HEK293 (cell line): Measurements from ENCODE around the gene ZNF574.

Experiments used
- CTCF ChIA-PET: fragments of 350-600 bp; formaldehyde crosslinking; extraction: SDS; loops from one replicate; lab custom pipeline; 2021; ENCODE audit warnings: antibody characterized with exemption; lab: Yijun Ruan, JAX
- POLR2A ChIA-PET: fragments of 300-600 bp; formaldehyde crosslinking; extraction: SDS; loops from one replicate; lab custom pipeline; 2020; ENCODE audit warnings: antibody characterized with exemption, inconsistent platforms; lab: Yijun Ruan, JAX
- H3K27ac ChIP-seq: fragments of 200-500 bp; sonication (Bioruptor generic); 2 replicates; pipeline ENCODE4 v1.5.1; 2014; ENCODE audit warnings: low read depth, low read length, control low read depth, inconsistent platforms; ENCODE audit errors: extremely low read depth
- H3K36me3 ChIP-seq, 2 experiments: fragments of 200-500 bp in 1 of 2; sonication (Bioruptor generic) in 1 of 2; 1 replicate in 1 of 2; 2 replicates in 1 of 2; pipeline ENCODE4 v1.5.1; 2014 to 2017; ENCODE audit warnings: inconsistent platforms in 2 of 2, low read length in 2 of 2; ENCODE audit not compliant: control insufficient read depth in 2 of 2, insufficient read depth in 1 of 2
- H3K4me1 ChIP-seq: fragments of 200-500 bp; sonication (Bioruptor generic); 2 replicates; pipeline ENCODE4 v1.5.1; 2014; ENCODE audit warnings: mild to moderate bottlenecking, low read length, inconsistent platforms; ENCODE audit not compliant: control insufficient read depth, insufficient read depth
- H3K4me3 ChIP-seq: 2 replicates; pipeline ENCODE4 v1.5.1; 2011; ENCODE audit warnings: low read depth, mild to moderate bottlenecking, control low read depth, low read length, moderate library complexity
- H3K9me3 ChIP-seq: fragments of 200-500 bp; sonication (Bioruptor generic); 2 replicates; pipeline ENCODE4 v1.5.1; 2014; ENCODE audit warnings: low read depth, low read length, inconsistent platforms; ENCODE audit not compliant: control insufficient read depth, insufficient read depth
- GLI4 ChIP-seq: fragments of 450-650 bp; formaldehyde crosslinking; IDR thresholded peaks from 2 replicates; pipeline ENCODE4 v1.5.1; 2016; ENCODE audit warnings: missing biosample characterization, missing genetic modification characterization
- IKZF3 ChIP-seq: fragments of 450-650 bp; IDR thresholded peaks from 2 replicates; pipeline ENCODE4 v1.5.0; 2018; ENCODE audit warnings: missing biosample characterization, mild to moderate bottlenecking, missing genetic modification characterization, moderate library complexity
- KLF1 ChIP-seq: fragments of 450-650 bp; formaldehyde crosslinking; IDR thresholded peaks from 2 replicates; pipeline ENCODE4 v1.5.1; 2016; ENCODE audit warnings: missing biosample characterization, missing genetic modification characterization
- KLF7 ChIP-seq: fragments of 450-650 bp; formaldehyde crosslinking; IDR thresholded peaks from 2 replicates; pipeline ENCODE4 v1.5.1; 2016; ENCODE audit warnings: missing biosample characterization, missing genetic modification characterization, borderline replicate concordance
- KLF8 ChIP-seq: fragments of 450-650 bp; formaldehyde crosslinking; IDR thresholded peaks from 2 replicates; pipeline ENCODE4 v1.5.1; 2016; ENCODE audit warnings: missing biosample characterization, missing genetic modification characterization
- REPIN1 ChIP-seq: fragments of 450-650 bp; formaldehyde crosslinking; IDR thresholded peaks from 2 replicates; pipeline ENCODE4 v1.5.1; 2017; ENCODE audit warnings: missing biosample characterization, missing genetic modification characterization, low read depth
- SP7 ChIP-seq: fragments of 450-650 bp; formaldehyde crosslinking; IDR thresholded peaks from 2 replicates; pipeline ENCODE4 v1.5.1; 2016; ENCODE audit warnings: missing biosample characterization, missing genetic modification characterization
- WT1 ChIP-seq: fragments of 450-650 bp; formaldehyde crosslinking; IDR thresholded peaks from 2 replicates; pipeline ENCODE4 v1.5.1; 2016; ENCODE audit warnings: missing biosample characterization, missing genetic modification characterization
- ZBTB21 ChIP-seq: fragments of 450-650 bp; formaldehyde crosslinking; IDR thresholded peaks from 2 replicates; pipeline ENCODE4 v1.5.1; 2017; ENCODE audit warnings: missing biosample characterization, missing genetic modification characterization
- ZBTB7A ChIP-seq: fragments of 450-650 bp; formaldehyde crosslinking; IDR thresholded peaks from 2 replicates; pipeline ENCODE4 v1.5.1; 2016; ENCODE audit warnings: low read depth, missing biosample characterization, missing genetic modification characterization
- ZFHX2 ChIP-seq: fragments of 450-650 bp; formaldehyde crosslinking; conservative IDR thresholded peaks from 2 replicates; pipeline ENCODE4 v1.5.1; 2016; ENCODE audit warnings: missing biosample characterization, missing genetic modification characterization
- ZFP41 ChIP-seq: fragments of 450-650 bp; formaldehyde crosslinking; IDR thresholded peaks from 2 replicates; pipeline ENCODE4 v1.5.1; 2016; ENCODE audit warnings: missing biosample characterization, missing genetic modification characterization, borderline replicate concordance
- ZNF10 ChIP-seq: fragments of 450-650 bp; formaldehyde crosslinking; IDR thresholded peaks from 2 replicates; pipeline ENCODE4 v1.5.1; 2017; ENCODE audit warnings: missing biosample characterization, missing genetic modification characterization
- ZNF157 ChIP-seq: fragments of 450-650 bp; formaldehyde crosslinking; IDR thresholded peaks from 2 replicates; pipeline ENCODE4 v1.5.1; 2016; ENCODE audit warnings: missing biosample characterization, missing genetic modification characterization
- ZNF311 ChIP-seq: fragments of 450-650 bp; formaldehyde crosslinking; IDR thresholded peaks from 2 replicates; pipeline ENCODE4 v1.5.1; 2017; ENCODE audit warnings: missing biosample characterization, missing genetic modification characterization, borderline replicate concordance
- ZNF398 ChIP-seq: fragments of 450-650 bp; formaldehyde crosslinking; IDR thresholded peaks from 2 replicates; pipeline ENCODE4 v1.5.1; 2017; ENCODE audit warnings: missing biosample characterization, missing genetic modification characterization
- ZNF404 ChIP-seq: fragments of 450-650 bp; formaldehyde crosslinking; IDR thresholded peaks from 2 replicates; pipeline ENCODE4 v1.5.1; 2017; ENCODE audit warnings: missing biosample characterization, missing genetic modification characterization
- ZNF510 ChIP-seq: fragments of 450-650 bp; formaldehyde crosslinking; IDR thresholded peaks from 2 replicates; pipeline ENCODE4 v1.5.1; 2018; ENCODE audit warnings: mild to moderate bottlenecking, missing genetic modification characterization, missing biosample characterization; ENCODE audit not compliant: insufficient replicate concordance
- ZNF513 ChIP-seq: fragments of 450-650 bp; IDR thresholded peaks from 2 replicates; pipeline ENCODE4 v1.5.1; 2018; ENCODE audit warnings: missing biosample characterization, missing genetic modification characterization
- ZNF521 ChIP-seq: fragments of 450-650 bp; formaldehyde crosslinking; IDR thresholded peaks from 2 replicates; pipeline ENCODE4 v1.5.1; 2017; ENCODE audit warnings: missing biosample characterization, mild to moderate bottlenecking, missing genetic modification characterization
- ZNF530 ChIP-seq: fragments of 450-650 bp; formaldehyde crosslinking; IDR thresholded peaks from 2 replicates; pipeline ENCODE4 v1.5.1; 2016; ENCODE audit warnings: low read depth, missing biosample characterization, missing genetic modification characterization
- ZNF544 ChIP-seq: fragments of 450-650 bp; formaldehyde crosslinking; IDR thresholded peaks from 2 replicates; pipeline ENCODE4 v1.5.0; 2017; ENCODE audit warnings: missing biosample characterization, missing genetic modification characterization
- ZNF561 ChIP-seq: fragments of 450-650 bp; IDR thresholded peaks from 2 replicates; pipeline ENCODE4 v1.5.1; 2018; ENCODE audit warnings: missing biosample characterization, missing genetic modification characterization, borderline replicate concordance
- ZNF629 ChIP-seq: fragments of 450-650 bp; formaldehyde crosslinking; IDR thresholded peaks from 2 replicates; pipeline ENCODE4 v1.5.1; 2017; ENCODE audit warnings: missing biosample characterization, missing genetic modification characterization
- ZNF747 ChIP-seq: fragments of 450-650 bp; formaldehyde crosslinking; IDR thresholded peaks from 2 replicates; pipeline ENCODE4 v1.5.1; 2016; ENCODE audit warnings: missing biosample characterization, missing genetic modification characterization
- ZNF76 ChIP-seq: fragments of 450-650 bp; formaldehyde crosslinking; IDR thresholded peaks from 2 replicates; pipeline ENCODE4; 2016; ENCODE audit warnings: low read depth, missing biosample characterization, missing genetic modification characterization, borderline replicate concordance
- ZNF785 ChIP-seq: fragments of 450-650 bp; formaldehyde crosslinking; IDR thresholded peaks from 2 replicates; pipeline ENCODE4 v1.5.1; 2016; ENCODE audit warnings: missing biosample characterization, missing genetic modification characterization
- ZNF830 ChIP-seq: fragments of 450-650 bp; IDR thresholded peaks from 2 replicates; pipeline ENCODE4 v1.5.0; 2018; ENCODE audit warnings: missing biosample characterization, missing genetic modification characterization, low read depth, mild to moderate bottlenecking, moderate library complexity
- ZSCAN16 ChIP-seq: fragments of 450-650 bp; formaldehyde crosslinking; IDR thresholded peaks from 2 replicates; pipeline ENCODE4 v1.5.1; 2016; ENCODE audit warnings: missing biosample characterization, missing genetic modification characterization
- TF ChIP-seq, protein P1 (sequence below): fragments of 450-650 bp; formaldehyde crosslinking; conservative IDR thresholded peaks from 2 replicates; pipeline ENCODE4 v1.5.1; 2016; ENCODE audit warnings: low read depth, missing biosample characterization, missing genetic modification characterization

The ZNF574 gene

GRCh38 chr19:42076380-42076944, 496 bp downstream of the ZNF574 start (continued):
- no peak for TF ChIP-seq ZNF747 (tag by site-specific recombination)
- TF ChIP-seq ZNF629 (tag by site-specific recombination) = no peak
- TF ChIP-seq ZNF785 (tag by site-specific recombination) = no peak
- no peak; the same call in 1 of the 2 replicates for TF ChIP-seq ZBTB21
- no peak for TF ChIP-seq ZNF530 (tag by site-specific recombination)
- TF ChIP-seq, protein P1, sequence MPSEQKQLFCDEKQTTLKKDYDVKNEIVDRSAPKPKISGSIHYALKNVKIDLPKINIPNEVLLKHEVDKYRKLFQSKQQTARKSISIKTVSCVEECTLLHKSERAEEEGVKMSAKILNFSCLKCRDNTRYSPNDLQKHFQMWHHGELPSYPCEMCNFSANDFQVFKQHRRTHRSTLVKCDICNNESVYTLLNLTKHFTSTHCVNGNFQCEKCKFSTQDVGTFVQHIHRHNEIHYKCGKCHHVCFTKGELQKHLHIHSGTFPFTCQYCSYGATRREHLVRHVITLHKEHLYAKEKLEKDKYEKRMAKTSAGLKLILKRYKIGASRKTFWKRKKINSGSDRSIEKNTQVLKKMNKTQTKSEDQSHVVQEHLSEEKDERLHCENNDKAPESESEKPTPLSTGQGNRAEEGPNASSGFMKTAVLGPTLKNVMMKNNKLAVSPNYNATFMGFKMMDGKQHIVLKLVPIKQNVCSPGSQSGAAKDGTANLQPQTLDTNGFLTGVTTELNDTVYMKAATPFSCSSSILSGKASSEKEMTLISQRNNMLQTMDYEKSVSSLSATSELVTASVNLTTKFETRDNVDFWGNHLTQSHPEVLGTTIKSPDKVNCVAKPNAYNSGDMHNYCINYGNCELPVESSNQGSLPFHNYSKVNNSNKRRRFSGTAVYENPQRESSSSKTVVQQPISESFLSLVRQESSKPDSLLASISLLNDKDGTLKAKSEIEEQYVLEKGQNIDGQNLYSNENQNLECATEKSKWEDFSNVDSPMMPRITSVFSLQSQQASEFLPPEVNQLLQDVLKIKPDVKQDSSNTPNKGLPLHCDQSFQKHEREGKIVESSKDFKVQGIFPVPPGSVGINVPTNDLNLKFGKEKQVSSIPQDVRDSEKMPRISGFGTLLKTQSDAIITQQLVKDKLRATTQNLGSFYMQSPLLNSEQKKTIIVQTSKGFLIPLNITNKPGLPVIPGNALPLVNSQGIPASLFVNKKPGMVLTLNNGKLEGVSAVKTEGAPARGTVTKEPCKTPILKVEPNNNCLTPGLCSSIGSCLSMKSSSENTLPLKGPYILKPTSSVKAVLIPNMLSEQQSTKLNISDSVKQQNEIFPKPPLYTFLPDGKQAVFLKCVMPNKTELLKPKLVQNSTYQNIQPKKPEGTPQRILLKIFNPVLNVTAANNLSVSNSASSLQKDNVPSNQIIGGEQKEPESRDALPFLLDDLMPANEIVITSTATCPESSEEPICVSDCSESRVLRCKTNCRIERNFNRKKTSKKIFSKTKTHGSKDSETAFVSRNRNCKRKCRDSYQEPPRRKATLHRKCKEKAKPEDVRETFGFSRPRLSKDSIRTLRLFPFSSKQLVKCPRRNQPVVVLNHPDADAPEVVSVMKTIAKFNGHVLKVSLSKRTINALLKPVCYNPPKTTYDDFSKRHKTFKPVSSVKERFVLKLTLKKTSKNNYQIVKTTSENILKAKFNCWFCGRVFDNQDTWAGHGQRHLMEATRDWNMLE (tag by site-specific recombination) = no peak
- no peak for TF ChIP-seq ZNF544 (tag by site-specific recombination)
- TF ChIP-seq ZNF830 (tag by site-specific recombination) = no peak
- TF ChIP-seq ZNF561 = 0 out of 2 replicates have a peak, but pooled peaks have one; percentile 13
- peak; percentile 86 for TF ChIP-seq KLF1
- no peak for TF ChIP-seq ZNF10 (tag by site-specific recombination)
- no peak for TF ChIP-seq SP7
- no peak for TF ChIP-seq ZFP41 (tag by site-specific recombination)
- no peak for TF ChIP-seq ZNF76 (tag by site-specific recombination)
- no peak for TF ChIP-seq IKZF3 (tag by site-specific recombination)
- TF ChIP-seq ZNF157 (tag by site-specific recombination) = no peak
- TF ChIP-seq GLI4 = no peak
- no peak for TF ChIP-seq ZNF510 (tag by site-specific recombination)
- no peak for TF ChIP-seq WT1 (tag by site-specific recombination)
- no peak for TF ChIP-seq ZBTB7A (tag by site-specific recombination)

- Histone ChIP-seq H3K4me1 (peaks cover 11% of the 10 kb centered on the region), H3K27ac (no peak overlapping the region; the same call in 1 of the 2 replicates), H3K9me3 (no peaks in the 10 kb centered on the region), H3K36me3 (peaks cover 44 to 45% of the 10 kb centered on the region in 2 experiments), H3K4me3 (no peak overlapping the region)
- POLR2A ChIA-PET = no interaction called here
- CTCF ChIA-PET = interaction anchor here (0.6 to 1.4 kb wide), 7 partner anchors 13 to 355 kb away, joined by 3 to 6 read pairs (median 4); no protein-coding TSS in a partner anchor
- TF ChIP-seq ZNF513 (tag by site-specific recombination) (no peak), REPIN1 (tag by site-specific recombination) (no peak), ZNF521 (tag by site-specific recombination) (no peak), ZSCAN16 (tag by site-specific recombination) (0 out of 2 replicates have a peak, but pooled peaks have one; percentile 1), ZFHX2 (tag by site-specific recombination) (peak; percentile 26; the same call in 1 of the 2 replicates), KLF7 (tag by site-specific recombination) (0 out of 2 replicates have a peak, but pooled peaks have one; percentile 15), KLF8 (tag by site-specific recombination) (peak; percentile 29; the same call in 1 of the 2 replicates), ZNF398 (tag by site-specific recombination) (0 out of 2 replicates have a peak, but pooled peaks have one; percentile 10), KLF1 (0 out of 2 replicates have a peak, but pooled peaks have one; percentile 18), ZNF404 (tag by site-specific recombination) (0 out of 2 replicates have a peak, but pooled peaks have one; percentile 22), ZNF311 (tag by site-specific recombination) (0 out of 2 replicates have a peak, but pooled peaks have one; percentile 29), ZNF830 (tag by site-specific recombination) (no peak)
Measured at GRCh38 chr19:42078058-42078457, 2.1 kb downstream of the ZNF574 start.
